Measurements from ENCODE around the gene ZNF518A. TPM values are rescaled to one million over a fixed set of nuclear protein-coding genes. Genes with fewer than 3 reads are reported as not detected.

Gene ZNF518A
- total RNA-seq, 2 donors from 2014 or later: 43.3 to 45.7 TPM

- no peak for DNase-seq
- Histone ChIP-seq H3K4me1 (ENCODE audit: control insufficient read depth, insufficient read depth, low read length) (no peaks in the 10 kb centered on the region), H3K4me3 (ENCODE audit: low read length) (no peak overlapping the region), H3K27me3 (ENCODE audit: control insufficient read depth, insufficient read depth, low read length, poor library complexity, severe bottlenecking) (no peaks in the 10 kb centered on the region), H3K9ac (ENCODE audit: extremely low read depth, low read length, poor library complexity, severe bottlenecking) (no peak overlapping the region), H3K27ac (ENCODE audit: low read depth, low read length) (no peak overlapping the region), H3K9me3 (ENCODE audit: control insufficient read depth, low read length) (no peaks in the 10 kb centered on the region), H3K36me3 (ENCODE audit: control insufficient read depth, insufficient read depth, low read length) (peaks cover 80% of the 10 kb centered on the region)
- TF ChIP-seq CTCF (conservative IDR thresholded peaks at IDR 0.05): no peak
- WGBS, 2 experiments (ENCODE audit: insufficient coverage in 1 of 2, insufficient read length in 1 of 2): 97 to 100% methylated on average over 1 of the region's 1 CpG
- Mint-ChIP-seq H3K4me3 (no peak overlapping the region), H3K4me1 (no peaks in the 10 kb centered on the region), H3K36me3 (ENCODE audit: low read depth) (peaks cover 67% of the 10 kb centered on the region), H3K27ac (no peak overlapping the region), H3K27me3 (ENCODE audit: insufficient read depth) (no peaks in the 10 kb centered on the region), H3K9me3 (no peaks in the 10 kb centered on the region)
Measured at GRCh38 chr10:96138102-96138501, 8.0 kb downstream of the ZNF518A start.

DNA sequence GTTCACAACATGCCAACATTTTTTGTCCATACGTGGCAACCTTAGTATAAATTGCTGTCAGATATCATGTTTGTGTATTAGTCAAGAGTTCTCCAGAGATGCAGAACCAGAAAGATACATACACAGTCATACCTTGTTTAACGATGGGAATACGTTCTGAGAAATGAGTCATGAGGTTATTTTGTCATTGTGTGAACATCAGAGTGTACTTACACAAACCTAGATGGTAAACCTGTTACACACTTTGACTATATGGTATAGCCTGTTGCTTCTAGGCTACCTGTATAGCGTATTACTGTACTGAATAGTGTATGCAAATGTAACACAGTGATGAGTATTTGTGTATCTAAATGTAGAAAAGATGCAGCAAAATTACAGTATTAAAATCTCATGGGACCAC, 22.3 kb downstream of the ZNF518A start:
- no peak overlapping the region for H3K27ac ChIP-seq (ENCODE audit: low read depth, low read length)
- 88 to 94% methylated on average over 2 to 4 of the region's 4 CpGs for WGBS, 2 experiments (ENCODE audit: insufficient coverage in 1 of 2, insufficient read length in 1 of 2)

DNA sequence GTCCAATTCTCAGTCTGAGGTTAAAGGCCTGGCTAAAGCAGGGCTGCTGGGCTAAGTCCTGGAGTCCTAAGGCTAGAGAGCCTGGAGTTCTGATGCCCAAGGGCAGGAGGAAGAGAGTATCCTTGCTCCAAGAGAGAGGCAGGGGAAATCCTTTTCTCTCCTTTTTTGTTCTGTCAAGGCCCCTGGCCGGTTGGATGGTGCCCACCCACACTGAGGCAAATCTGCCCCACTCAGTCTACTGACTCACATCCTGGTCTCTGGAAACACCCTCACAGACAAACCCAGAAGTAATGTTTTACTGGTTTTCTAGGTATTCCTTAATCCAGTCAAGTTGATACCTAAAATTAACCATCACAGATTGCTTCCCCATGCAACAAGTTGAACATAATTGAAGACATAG, 23.0 kb downstream of the ZNF518A start:
- no peaks in the 10 kb centered on the region for H3K27me3 Mint-ChIP-seq (ENCODE audit: insufficient read depth)
- H3K27ac Mint-ChIP-seq: no peak overlapping the region
- peaks cover 5% of the 10 kb centered on the region for H3K4me1 Mint-ChIP-seq
- no peaks in the 10 kb centered on the region for H3K9me3 Mint-ChIP-seq
- DNase-seq: no peak
- H3K9me3 ChIP-seq (ENCODE audit: control insufficient read depth, low read length): no peaks in the 10 kb centered on the region
- no peak overlapping the region for H3K4me3 ChIP-seq (ENCODE audit: low read length)
- H3K4me1 ChIP-seq (ENCODE audit: control insufficient read depth, insufficient read depth, low read length): no peaks in the 10 kb centered on the region
- no peak overlapping the region for H3K9ac ChIP-seq (ENCODE audit: extremely low read depth, low read length, poor library complexity, severe bottlenecking)
- WGBS, 2 experiments (ENCODE audit: insufficient coverage in 1 of 2, insufficient read length in 1 of 2): 94% methylated on average over 1 of the region's 1 CpG; no CpG with 5 or more reads in 1 of the 2 experiments
- H3K27ac ChIP-seq (ENCODE audit: low read depth, low read length): no peak overlapping the region
- H3K4me3 Mint-ChIP-seq: no peak overlapping the region
- H3K27me3 ChIP-seq (ENCODE audit: control insufficient read depth, insufficient read depth, low read length, poor library complexity, severe bottlenecking): no peaks in the 10 kb centered on the region
- H3K36me3 ChIP-seq (ENCODE audit: control insufficient read depth, insufficient read depth, low read length): peaks cover 72% of the 10 kb centered on the region
- peaks cover 76% of the 10 kb centered on the region for H3K36me3 Mint-ChIP-seq (ENCODE audit: low read depth)
- TF ChIP-seq CTCF (conservative IDR thresholded peaks at IDR 0.05): no peak

More for the DNA sequence above, 22.3 kb downstream of the ZNF518A start:
- peaks cover 5% of the 10 kb centered on the region for H3K4me1 Mint-ChIP-seq
- H3K27ac Mint-ChIP-seq: no peak overlapping the region
- no peaks in the 10 kb centered on the region for H3K4me1 ChIP-seq (ENCODE audit: control insufficient read depth, insufficient read depth, low read length)
- no peak overlapping the region for H3K4me3 ChIP-seq (ENCODE audit: low read length)
- no peak overlapping the region for H3K9ac ChIP-seq (ENCODE audit: extremely low read depth, low read length, poor library complexity, severe bottlenecking)
- peaks cover 76% of the 10 kb centered on the region for H3K36me3 Mint-ChIP-seq (ENCODE audit: low read depth)
- H3K4me3 Mint-ChIP-seq: no peak overlapping the region
- no peaks in the 10 kb centered on the region for H3K27me3 ChIP-seq (ENCODE audit: control insufficient read depth, insufficient read depth, low read length, poor library complexity, severe bottlenecking)
- H3K9me3 Mint-ChIP-seq: no peaks in the 10 kb centered on the region
- H3K9me3 ChIP-seq (ENCODE audit: control insufficient read depth, low read length): no peaks in the 10 kb centered on the region
- H3K36me3 ChIP-seq (ENCODE audit: control insufficient read depth, insufficient read depth, low read length): peaks cover 71% of the 10 kb centered on the region
- H3K27me3 Mint-ChIP-seq (ENCODE audit: insufficient read depth): no peaks in the 10 kb centered on the region
- DNase-seq: no peak
- no peak for TF ChIP-seq CTCF (conservative IDR thresholded peaks at IDR 0.05)

All from endodermal cell (in vitro differentiated cells).